Stimulated activated CD4-positive, alpha-beta T cell treated with anti-CD3 and anti-CD28 coated beads, Interleukin-2, amount 100 ng/mL, for 24 hours (primary cell): ENCODE measurements around the gene MFAP4.
A peak's percentile ranks its signal among the peaks of the same experiment; 100 is the strongest.

Experiments
- DNase-seq, 2 donors: peaks; one replicate each; pipeline ENCODE4 v3.0.0-alpha.2; 2020

Gene MFAP4

DNA sequence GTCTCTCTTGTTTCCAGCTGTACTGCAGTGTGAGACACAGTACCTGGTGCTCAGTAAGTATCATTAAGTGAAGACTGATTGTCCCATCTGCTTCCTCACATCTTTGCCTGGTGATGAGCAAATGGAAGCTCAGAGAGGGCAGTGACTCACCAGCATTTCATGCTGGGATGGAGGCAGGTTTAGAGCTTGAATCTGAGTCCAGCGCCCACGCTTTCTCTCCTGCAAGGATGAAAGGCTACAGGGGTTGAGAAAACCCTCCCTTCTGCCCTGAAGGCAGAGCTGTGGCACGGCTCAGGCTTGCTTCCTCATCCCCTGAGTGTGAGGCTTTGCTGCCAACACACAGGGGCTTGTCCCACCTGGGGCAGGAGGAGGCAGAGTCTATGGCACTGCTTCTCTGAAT lies 22.5 kb upstream of the MFAP4 start:
- peak in 1 of 2 donors; percentile 16 for DNase-seq

DNA sequence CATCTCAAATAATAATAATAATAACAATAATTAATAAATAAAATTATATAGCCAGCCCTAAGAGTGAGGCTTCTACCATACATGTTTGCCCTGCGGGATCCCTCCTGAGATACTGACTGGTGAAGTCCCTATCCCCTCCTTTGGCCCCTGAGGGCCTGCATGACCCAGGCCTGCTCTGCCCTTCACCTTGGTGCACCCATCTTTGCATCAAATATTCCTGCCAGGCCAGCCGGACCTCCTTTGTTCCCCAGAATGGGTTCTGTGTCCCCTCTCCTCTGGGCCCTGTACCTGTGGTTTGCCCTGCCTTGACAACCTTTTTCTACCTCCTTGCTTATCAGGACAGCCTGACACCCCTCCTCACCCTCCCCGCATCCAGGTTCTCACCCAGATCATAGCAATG lies 22.1 kb upstream of the MFAP4 start:
- DNase-seq: no peak

DNA sequence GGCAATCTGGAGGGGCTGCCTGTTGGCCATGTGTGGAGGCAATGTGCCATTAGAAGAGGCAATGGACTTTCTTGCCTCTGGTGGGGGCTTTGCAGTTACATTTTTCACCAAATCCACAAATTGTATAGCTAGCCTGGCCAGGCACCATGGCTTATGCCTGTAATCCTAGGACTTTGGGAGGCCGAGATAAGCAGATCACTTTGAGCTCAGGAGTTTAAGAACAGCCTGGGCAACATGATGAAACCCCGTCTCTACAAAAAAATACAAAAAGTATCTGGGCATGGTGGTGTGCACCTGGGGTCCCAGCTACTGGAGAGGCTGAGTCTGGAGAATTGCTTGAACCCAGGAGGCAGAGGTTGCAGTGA lies 21.3 kb upstream of the MFAP4 start:
- no peak for DNase-seq

DNA sequence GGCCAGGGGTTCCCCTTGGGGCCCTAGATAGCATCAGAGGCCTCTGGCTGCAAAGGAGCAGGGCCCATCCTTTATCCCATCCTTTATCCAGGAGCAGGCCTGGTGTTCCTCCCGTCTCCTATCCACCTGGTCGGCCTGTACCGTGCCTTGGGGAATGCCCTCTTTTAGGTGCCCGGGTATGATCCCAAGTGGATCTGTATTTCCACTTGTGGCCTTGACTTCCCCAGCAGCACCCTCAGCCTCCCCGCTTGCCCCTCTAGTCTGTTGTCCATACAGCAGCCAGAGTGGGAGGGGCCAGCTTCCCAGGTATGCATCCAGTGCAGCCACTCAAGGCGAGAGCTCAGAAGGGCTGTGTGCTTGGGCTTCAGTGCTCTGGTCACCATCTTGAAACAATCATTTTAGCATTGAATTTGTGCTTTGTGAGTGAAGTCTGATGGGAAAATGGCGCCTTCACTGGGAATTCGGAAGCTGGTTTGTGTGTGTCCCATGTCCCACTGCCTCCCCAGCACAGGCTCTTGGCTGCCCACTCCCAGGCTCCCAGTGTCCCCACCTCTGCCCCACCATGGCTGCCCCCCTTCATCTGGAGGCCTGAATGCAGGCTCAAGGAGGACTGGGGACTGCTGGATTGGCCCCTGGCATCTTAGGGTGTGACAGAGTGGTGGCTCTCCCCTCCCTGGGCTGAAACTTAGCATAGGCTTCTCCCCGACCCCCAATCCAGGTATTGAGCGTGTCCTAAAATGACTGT lies 20.8 kb upstream of the MFAP4 start:
- DNase-seq: no peak

DNA sequence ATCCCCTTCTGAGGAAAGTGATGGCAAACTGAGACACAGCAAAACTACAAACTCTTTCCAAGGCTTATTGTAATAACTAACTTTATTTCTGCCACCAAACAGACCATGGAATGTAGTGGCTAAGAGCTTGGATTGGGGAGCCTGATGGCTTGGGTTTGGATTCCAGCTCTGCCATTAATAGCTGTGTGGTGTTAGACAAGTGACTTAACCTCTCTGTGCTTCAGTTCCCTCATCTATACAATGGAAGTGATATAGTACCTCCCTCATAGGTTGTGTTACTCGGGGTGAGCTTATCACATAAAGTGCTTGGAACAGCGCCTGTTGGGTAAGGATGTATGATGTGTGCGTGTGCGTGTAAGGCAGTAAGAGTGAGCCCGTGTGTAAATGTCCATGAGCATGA lies 18.1 kb upstream of the MFAP4 start:
- DNase-seq: no peak

DNA sequence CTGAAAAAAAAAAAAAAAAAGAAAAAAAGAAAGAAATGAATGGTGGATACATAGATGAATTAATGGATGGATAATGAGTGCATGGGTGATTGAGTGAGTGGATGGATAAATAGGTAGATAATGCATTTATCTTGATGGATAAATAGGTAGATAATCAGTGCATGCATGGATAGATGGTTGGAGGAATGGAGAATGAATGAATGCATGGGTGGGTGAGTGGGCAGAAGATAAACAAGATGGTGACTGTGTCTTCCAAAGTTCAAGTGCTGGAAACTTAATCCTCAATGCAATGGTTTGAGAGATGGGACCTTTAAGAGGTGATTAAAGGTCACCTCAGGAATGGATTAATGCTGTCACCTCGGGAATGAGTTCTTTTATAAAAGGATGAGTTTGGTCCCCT lies 17.3 kb upstream of the MFAP4 start:
- DNase-seq: no peak

DNA sequence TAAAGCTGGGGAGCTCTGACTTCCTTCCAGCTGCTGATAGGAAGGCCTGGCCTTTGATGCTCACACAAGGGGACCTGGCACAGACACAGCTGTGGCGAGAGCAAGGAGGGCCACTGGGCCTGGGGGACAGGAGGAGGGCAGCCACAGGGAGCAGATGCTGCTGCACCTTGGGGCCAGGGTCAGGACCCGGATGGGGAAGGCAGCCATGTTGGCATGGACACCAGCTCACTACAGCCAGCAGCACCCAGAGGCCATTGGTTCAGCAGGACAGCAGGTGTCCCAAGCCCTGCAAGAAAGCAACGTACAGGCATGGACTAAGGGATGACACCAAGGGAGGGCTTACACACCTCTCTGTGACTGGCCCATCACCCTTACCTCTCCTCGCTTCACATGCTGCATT lies 16.0 kb upstream of the MFAP4 start:
- no peak for DNase-seq

DNA sequence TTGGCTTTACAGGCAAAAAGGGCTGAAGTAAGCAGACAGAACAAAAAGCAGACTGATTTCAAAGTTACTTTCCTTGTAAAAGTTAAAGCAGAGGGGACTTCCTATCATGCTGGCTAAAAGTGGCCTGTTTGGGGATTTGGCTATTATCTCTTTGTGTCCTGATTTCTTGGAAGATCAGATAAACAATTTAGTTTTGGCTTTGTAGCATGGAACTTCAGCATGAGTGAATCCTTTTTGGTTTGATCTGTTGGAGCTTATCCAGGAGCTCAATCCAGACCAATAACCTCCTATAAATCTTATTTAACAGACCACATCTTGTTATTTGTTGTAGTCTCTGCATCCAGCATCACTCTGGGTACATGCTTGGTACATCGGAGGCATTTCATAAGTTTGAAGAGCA lies 15.2 kb upstream of the MFAP4 start:
- no peak for DNase-seq

DNA sequence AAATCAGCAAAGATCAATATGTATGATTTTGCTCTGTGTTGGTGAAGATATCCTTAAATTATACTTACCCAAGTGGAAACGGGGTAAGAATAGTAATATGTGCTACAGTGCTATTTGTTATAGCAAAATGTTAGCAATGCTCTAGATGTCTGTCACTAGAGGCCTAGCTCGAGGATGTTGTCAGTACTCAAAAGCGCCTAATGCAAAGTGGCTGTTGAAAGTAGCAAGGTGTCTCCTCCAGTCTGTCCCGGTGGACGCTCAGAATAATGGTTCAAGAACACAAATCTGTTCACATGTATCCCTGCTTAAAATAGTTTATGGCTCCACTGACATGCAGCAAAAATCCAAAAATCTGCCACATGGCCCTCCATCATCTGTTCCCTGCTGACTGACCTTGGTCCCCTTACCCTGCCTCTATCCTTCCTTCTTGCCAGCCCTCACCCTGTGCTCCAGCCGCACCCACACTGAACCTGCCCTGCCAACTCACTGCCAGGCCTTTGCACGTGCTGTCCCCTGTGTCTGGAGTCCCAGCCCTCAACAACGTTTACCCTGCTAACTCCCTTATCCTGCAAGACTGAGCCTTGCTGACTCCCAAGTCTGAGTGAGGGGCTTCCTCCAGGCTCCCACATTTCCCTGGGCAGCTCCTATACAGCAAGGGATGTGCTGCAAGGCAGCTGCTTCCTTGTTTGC lies 14.5 kb upstream of the MFAP4 start:
- DNase-seq: no peak

DNA sequence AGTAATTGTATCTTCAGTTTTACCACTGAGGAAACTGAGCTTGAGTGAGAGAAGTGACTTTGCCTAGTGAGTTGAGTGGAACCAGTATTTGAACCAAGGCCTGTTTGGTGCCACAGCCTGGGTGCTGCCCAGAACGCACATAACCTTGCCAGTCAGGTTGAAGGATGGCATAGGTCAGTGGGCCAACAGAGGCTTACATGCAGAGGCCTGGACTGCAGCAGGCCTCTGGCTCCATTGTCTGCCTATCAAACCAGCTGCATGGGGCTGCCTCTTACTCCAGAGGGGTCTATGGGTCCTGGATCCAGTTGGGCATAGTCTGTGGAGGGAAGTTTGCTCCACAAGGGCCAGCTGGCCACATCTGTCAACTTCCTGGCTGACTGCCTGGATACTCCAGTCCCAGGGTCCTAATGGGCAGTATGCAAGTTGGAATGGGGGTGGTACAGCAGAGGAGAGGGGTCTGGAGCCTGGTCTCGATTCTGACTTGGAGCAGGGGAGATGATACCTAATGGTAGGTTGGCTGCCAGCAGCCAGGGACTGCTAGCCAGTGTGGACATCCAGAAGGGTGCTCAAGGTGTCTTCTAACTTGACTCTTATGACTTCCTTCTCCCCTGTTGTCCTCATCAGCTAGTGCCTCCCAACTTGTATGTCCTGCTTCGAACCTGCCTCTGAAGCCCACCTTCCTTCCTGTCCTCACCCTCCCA lies 12.9 kb upstream of the MFAP4 start:
- DNase-seq: no peak

DNA sequence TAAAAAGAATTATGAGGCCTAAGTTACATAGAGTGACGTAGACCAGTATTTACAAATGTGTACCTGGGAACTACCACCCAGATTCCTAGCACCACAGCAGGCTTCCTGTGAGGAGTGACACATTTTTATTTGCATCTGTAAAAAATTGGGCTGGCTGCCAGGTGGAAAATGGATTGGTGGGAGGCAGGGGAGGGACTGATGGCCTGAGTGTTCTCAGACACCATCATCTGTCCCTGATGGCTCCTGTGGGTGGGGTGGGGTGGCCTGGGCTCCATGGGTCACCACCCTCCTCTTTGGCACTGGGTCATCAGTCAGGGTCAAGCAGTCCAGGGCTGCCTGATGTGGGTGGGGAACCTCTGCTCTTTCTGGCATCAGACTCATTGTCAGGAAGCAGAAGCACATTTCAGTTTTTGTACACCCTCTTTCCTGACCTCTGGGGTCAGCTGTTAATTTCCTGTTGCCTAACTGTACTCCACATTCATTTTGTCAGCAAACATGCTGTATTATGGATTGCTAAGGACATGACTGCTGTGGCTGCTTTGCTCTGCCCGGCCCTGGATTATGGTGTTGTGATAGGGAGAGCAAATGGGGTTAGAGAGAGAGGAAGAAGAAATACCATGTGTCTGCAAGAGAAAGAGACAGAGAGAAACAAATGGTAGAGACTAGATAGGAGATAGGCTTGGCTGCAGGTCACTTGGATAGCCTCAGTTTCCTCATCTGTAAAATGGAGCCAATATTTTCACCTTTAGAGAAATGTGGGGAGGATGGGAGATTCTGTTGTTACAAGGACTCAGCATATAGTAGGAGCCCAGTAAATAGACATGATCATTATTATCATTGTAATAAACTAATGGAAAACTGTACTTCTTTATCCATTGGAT lies 11.6 kb upstream of the MFAP4 start:
- DNase-seq: no peak

DNA sequence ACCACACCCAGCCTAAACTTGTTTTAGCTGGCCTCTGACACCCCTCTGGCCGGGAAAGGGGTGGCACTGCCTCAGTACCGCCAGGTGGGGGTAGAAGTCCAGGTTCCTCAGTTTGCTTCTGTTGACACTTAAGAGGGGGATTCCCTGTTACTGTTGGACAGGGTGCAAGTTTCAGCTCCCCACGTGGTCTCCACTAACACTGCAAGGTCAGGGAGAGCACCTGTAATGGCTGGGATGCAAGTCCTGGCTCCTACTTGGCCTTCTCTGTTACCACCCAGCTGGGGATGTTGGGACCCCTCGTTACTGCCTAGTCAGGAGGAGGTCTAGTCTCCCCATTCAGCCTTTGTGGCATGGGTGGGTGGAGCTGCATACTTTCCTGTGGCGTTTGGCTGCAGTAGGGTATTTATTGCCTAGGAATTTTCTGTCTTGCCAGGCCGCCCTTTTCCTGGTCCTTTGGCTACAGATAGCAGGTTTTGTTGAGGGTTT lies 10.6 kb upstream of the MFAP4 start:
- DNase-seq: no peak

DNA sequence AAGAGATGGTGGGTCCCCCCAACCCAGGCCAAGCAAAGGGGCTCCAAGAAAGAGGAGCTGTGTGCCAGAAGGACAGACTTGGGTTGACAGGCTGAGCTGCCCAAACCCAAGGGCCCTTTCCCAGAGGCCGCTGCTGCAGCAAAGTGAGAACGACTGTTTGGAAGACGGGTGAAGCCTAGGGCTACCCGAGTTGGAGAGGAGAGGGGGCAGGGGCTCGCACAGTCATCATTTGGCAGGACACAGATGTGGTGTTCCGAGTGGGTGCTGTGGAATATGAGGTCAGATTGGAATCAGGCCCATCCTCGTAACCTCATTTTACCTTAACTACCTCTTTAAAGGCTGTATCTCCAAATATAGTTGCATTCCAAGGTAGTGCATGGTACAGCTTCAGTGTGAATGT lies 5.3 kb upstream of the MFAP4 start:
- DNase-seq: no peak

DNA sequence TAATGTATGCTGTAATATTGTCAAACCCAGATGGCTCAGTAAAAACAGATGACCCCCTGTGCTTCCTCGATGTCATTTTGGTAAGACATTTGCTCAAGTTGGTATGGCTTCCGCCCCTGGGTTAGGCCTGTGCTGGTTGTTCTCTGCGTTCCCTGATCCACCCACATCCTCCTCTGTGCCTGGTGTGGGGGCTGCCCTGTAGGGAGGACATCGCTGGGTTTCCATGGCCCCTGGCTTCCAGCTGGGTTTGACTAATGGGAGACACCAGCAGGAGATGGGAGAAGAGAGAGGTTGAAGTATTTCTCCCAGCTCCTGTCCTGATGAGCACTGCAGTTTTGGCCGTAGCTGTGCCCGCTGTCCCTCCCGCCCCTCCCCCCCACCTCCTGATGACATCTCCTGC lies 4.4 kb upstream of the MFAP4 start:
- no peak for DNase-seq

DNA sequence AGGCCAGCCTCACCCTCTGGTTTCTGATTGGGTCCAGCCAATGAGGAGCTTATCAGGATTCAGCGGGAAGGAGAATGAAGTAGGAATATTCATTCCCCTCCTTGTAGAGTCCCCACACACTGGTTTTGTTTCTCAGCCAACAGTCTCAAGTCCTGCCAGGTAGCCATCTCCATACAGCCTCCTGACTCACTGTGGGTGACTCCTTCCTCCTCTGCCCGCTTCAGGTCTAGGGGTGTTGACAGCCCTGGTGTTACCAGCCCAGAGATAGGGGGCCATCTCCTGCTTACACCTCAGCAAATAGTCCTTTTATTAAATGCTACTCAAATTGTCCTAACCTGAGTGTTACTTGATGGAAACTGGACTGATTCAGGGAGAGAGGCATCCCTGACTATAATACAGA lies 4.0 kb upstream of the MFAP4 start:
- no peak for DNase-seq

DNA sequence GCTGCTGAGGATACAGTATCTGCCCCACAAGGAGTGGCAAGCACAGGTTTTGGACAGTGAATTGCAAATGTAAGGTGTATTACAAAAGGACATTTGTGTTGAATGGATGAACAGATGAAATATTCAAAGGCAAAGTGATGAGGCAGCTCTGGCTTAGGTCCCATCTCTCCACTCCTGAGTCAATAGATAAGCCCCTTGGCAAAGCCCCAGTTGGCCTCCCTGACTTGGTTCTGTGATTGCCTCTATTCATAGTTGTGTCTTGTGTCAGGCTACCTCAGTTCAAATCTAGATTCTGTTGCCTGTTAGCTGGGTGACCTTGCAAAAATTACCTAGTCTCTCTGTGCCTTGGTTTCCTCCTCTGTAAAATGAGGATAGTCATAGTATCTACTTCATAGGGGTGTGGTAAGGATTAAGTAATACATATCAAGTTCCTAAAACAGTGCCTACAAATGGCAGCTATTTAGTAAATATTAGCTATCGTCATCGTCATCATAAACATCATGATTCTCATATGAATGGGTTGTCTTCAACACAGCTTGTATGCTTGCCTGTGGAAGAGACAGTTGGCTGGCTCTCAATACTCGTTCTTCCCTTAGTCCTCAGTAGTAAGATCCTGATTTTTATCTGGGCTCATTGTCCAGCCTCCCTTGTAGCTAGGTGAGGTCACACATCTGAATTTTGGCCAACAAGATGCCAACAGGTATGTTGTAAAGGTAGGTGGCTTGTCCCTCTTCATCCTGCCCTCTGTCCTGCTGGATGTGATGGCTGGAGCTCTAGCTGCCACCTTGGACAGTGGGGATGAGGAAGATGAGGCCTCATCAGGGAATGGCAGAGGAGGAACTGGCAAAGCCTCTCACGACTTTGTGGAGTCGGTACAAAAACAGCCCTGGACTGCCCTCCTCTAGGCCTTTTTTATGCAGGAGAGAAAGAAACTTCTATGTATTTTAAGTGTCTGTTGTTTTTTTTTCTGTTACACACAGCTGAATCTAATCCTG lies 2.1 kb upstream of the MFAP4 start:
- no peak for DNase-seq

DNA sequence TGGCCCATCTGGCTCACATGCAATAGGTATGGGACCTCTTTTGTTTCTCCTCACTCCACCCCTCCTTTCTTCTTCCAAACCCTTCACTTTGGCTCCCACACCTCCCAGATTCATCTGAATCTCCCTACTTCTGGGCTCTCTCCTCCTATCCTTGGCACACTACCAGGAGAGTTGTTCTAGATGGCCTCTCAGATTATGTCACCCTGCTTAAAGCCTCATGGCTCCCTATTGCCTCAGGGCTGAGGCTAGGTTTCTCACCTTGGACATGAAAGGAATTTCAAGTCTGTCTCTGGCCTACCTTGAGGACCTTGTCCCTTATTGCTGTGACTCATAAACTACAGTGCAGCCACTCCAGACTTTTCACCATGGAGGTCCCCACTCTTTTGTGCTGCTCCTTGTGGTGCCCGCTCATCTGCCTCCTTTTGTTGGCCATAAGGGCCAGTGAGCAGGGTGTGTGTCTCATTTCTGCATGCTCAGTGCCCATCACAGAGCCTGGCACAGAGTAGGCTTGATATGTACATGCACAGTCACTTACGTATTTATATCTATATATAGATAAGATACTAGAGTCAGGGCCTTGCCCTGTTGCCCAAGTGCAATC lies 1.0 kb upstream of the MFAP4 start:
- no peak for DNase-seq

DNA sequence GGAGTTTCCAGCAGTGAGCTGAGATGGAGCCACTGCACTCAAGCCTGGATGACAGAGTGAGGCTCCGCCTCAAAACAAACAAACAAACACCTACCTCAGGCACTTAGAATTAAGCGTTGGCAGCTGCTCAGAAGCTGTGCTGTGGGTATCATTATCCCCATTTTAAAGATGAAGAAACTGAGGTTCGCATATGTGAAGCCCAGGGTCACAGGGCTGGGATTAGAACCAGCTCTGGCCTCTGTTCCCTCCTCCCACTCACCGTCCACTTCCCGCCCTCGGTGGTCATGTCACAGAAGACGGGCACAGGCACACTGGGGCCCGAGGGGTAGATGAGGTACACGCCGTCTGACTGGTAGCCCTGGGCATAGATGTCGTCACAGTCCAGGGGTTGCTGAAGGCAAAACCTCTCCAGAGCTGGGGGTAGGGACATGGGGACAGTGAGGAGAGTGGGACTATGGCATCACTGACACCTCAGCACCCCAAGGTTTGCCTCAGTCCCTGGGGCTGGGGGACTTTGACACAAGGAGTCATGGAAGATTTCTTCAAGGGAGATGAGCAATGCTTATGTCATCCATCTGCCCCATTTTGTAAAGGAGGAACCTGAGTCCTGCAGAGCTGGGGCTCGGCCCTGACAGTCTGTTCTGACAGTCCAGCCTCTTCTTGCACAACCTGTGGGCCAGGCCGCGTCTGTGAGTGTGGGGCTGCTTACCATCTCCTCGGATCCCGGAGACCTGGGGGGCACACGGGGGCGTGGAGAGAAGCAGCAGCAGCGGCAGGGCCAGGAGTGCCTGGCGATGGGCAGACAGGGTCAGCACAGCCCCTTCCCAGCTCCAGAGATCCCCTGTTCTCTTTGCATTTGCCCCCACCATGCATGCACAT lies 700 bp downstream of the MFAP4 start:
- DNase-seq: no peak

DNA sequence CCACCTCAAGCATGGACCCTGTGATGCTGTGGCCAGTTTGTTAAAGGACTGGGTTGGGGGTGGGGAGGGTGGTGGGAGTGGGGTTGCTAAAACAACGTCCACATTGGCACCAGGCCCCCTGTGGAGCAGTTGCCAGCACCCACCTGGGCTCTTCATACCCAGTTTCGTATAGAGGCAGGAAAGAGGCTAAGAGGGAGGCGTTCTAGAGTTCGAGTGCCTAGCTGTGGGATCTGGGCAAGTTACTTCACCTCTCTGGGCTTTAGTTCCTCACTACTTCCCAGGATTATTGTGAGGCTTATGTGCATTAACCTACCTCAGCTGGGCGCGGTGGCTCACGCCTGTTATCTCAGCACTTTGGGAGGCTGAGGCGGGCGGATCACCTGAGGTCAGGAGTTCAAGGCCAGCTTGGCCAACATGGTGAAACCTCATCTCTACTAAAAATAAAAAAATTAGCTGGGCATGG lies 1.4 kb downstream of the MFAP4 start:
- no peak for DNase-seq

DNA sequence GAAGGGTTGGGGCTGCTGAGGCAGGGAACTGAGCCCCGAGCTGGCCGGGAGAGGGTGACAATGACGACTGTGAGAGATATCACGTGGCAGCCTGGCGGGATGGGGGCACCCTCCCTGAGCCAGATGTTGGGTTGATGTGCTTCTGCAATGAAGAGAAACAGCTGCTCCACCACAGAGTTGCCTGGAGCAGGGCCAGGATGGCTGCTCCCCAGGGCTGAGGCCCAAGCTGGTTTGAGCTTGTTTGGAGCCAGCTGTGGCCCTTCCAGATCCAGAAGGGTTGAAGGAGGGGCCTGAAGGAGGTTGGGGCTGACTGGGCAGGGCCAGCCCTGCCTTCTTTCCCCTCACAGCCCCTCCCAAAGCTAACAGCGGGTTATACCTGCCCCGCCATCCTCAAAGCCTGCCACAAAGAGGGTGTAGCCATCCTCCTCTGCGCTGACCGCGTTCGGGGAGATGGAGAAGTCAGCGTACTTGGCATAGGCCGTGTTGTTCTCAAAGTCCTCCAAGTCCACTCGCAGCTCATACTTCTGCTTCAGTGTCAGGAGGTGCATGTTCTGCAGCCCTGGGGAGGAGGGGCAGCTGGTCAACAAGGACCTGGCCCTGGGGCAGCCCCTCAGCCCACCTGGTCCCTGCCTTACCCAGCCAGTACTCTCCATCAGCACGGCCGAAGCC lies 2.1 kb downstream of the MFAP4 start:
- no peak for DNase-seq
